Activated naive CD8-positive, alpha-beta T cell treated with anti-CD3 and anti-CD28 coated beads, Interleukin-2, amount 50 U/mL, for 16 hours (primary cell): ENCODE results near the gene LRRC32.
A peak's percentile ranks its signal among the peaks of the same experiment; 100 is the strongest.
"Not testable (repeated sequence)": the region's sequence is repeated elsewhere in the genome, so short reads cannot be mapped to it uniquely, and the experiment has no call there.

Experiments
- DNase-seq: peaks from one replicate; pipeline ENCODE4 v3.0.0-alpha.2; 2020; ENCODE audit warnings: low read depth, low spot score

Gene LRRC32

GRCh38 chr11:76629116-76629852, 41.3 kb downstream of the LRRC32 start:
- DNase-seq, result no peak

- DNase-seq, result peak; percentile 22
These were observed 42.1 kb downstream of the LRRC32 start for GRCh38 chr11:76628408-76628947.

- DNase-seq, result no peak
These were observed 42.9 kb downstream of the LRRC32 start for GRCh38 chr11:76627606-76628005.

GRCh38 chr11:76626921-76627401, 43.6 kb downstream of the LRRC32 start:
- no peak for DNase-seq

- no peak for DNase-seq
These were observed 44.3 kb downstream of the LRRC32 start for GRCh38 chr11:76626266-76626665.

- no peak for DNase-seq
These were observed 44.9 kb downstream of the LRRC32 start for GRCh38 chr11:76625472-76626186.

- DNase-seq, result no peak
These were observed 45.8 kb downstream of the LRRC32 start for GRCh38 chr11:76624500-76625379.

GRCh38 chr11:76623884-76624419, 46.6 kb downstream of the LRRC32 start:
- DNase-seq, result no peak

- no peak for DNase-seq
These were observed 47.2 kb downstream of the LRRC32 start for GRCh38 chr11:76623171-76623883.

- no peak for DNase-seq
These were observed 48.0 kb downstream of the LRRC32 start for GRCh38 chr11:76622493-76623094.

- no peak for DNase-seq
These were observed 48.7 kb downstream of the LRRC32 start for GRCh38 chr11:76621868-76622267.

- no peak for DNase-seq
These were observed 49.1 kb downstream of the LRRC32 start for GRCh38 chr11:76621466-76621865.

GRCh38 chr11:76620489-76620888, 50.1 kb downstream of the LRRC32 start:
- no peak for DNase-seq

GRCh38 chr11:76619801-76620200, 50.7 kb downstream of the LRRC32 start:
- not testable (repeated sequence) for DNase-seq

GRCh38 chr11:76617553-76618265, 52.8 kb downstream of the LRRC32 start:
- DNase-seq, result no peak

- DNase-seq, result no peak
These were observed 53.6 kb downstream of the LRRC32 start for GRCh38 chr11:76616676-76617552.

GRCh38 chr11:76615950-76616349, 54.6 kb downstream of the LRRC32 start:
- DNase-seq, result no peak

GRCh38 chr11:76614471-76615179, 55.9 kb downstream of the LRRC32 start:
- no peak for DNase-seq
